ENCODE data around the gene GPR180. TPM values are rescaled to one million over a fixed set of nuclear protein-coding genes. Genes with fewer than 3 reads are reported as not detected.
A peak's percentile ranks its signal among the peaks of the same experiment; 100 is the strongest.

Gene GPR180
- total and polyA plus RNA-seq, 12 donors = 1.1 to 8.0 (median 3.8) TPM

GRCh38 chr13:94595001-94595949 is 6.4 kb upstream of the GPR180 start:
- 6 to 8% (median 8%) methylated on average over 16 of the region's 16 CpGs for WGBS, 4 donors
- Histone ChIP-seq H3K4me3 (peak overlapping the region; percentile 17 to 90 (median 73)), H3K27me3 (no peaks in the 10 kb centered on the region), H3K27ac (peak overlapping the region in 3 of 5 donors; percentile 58 to 79 (median 79)), H3K4me1 (replicated peaks in 1 of 2) (peaks cover 4 to 25% of the 10 kb centered on the region in 2 donors), H3K36me3 (replicated peaks in 1 of 2) (peaks cover 0 to 13% of the 10 kb centered on the region in 2 donors), H3K9me3 (replicated peaks in 1 of 3) (no peaks in the 10 kb centered on the region)
- intact Hi-C loops (cut with DNase I) = no loop called here
- TF ChIP-seq CTCF (IDR thresholded peaks at IDR 0.05) = no peak
- no peak for TF ChIP-seq POLR2A (IDR thresholded peaks at IDR 0.05)
- DNase-seq = peak in 4 of 7 donors; percentile 20 to 31 (median 24)

- intact Hi-C loops (cut with DNase I) = no loop called here
- TF ChIP-seq CTCF (IDR thresholded peaks at IDR 0.05) = peak in 3 of 6 experiments; percentile 8 to 16 (median 14)
- TF ChIP-seq POLR2A (IDR thresholded peaks at IDR 0.05) = peak in 1 of 2 donors; percentile 84
- peaks cover 0 to 13% of the 10 kb centered on the region in 2 donors for H3K36me3 ChIP-seq (replicated peaks in 1 of 2)
- DNase-seq = peak; percentile 86 to 96 (median 91)
- 0 to 1% (median 0%) methylated on average over 14 to 41 of the region's 41 CpGs for WGBS, 4 donors
- H3K4me1 ChIP-seq (replicated peaks in 1 of 2) = peaks cover 4 to 25% of the 10 kb centered on the region in 2 donors
- peak within 1 kb of the TSS; percentile 17 to 90 (median 73) for H3K4me3 ChIP-seq
- no peaks in the 10 kb centered on the region for H3K27me3 ChIP-seq
- peak within 1 kb of the TSS in 3 of 5 donors; percentile 58 to 79 (median 79) for H3K27ac ChIP-seq
- H3K9me3 ChIP-seq (replicated peaks in 1 of 3) = no peaks in the 10 kb centered on the region
Observed at GRCh38 chr13:94595950-94596574, 5.6 kb upstream of the GPR180 start, which contains the start of gene TGDS. TGDS (minus strand) TSS chr13:94596152; CDS start chr13:94596136, 16 bp downstream.

GRCh38 chr13:94596575-94596971 is 5.1 kb upstream of the GPR180 start:
- Histone ChIP-seq H3K27ac (peak overlapping the region in 1 of 5 donors; percentile 79), H3K27me3 (no peaks in the 10 kb centered on the region), H3K9me3 (replicated peaks in 1 of 3) (no peaks in the 10 kb centered on the region), H3K4me1 (replicated peaks in 1 of 2) (peaks cover 4 to 25% of the 10 kb centered on the region in 2 donors), H3K36me3 (replicated peaks in 1 of 2) (peaks cover 0 to 9% of the 10 kb centered on the region in 2 donors), H3K4me3 (peak overlapping the region in 2 of 4 donors; percentile 79 to 90)
- DNase-seq = peak in 2 of 7 donors; percentile 11 to 20
- TF ChIP-seq CTCF (IDR thresholded peaks at IDR 0.05) = no peak
- no peak for TF ChIP-seq POLR2A (IDR thresholded peaks at IDR 0.05)
- 65 to 73% (median 68%) methylated on average over 14 to 20 of the region's 20 CpGs for WGBS, 4 donors
- intact Hi-C loops (cut with DNase I) = no loop called here

GRCh38 chr13:94598281-94598680 is 3.4 kb upstream of the GPR180 start:
- TF ChIP-seq POLR2A (IDR thresholded peaks at IDR 0.05) = no peak
- no peak for TF ChIP-seq CTCF (IDR thresholded peaks at IDR 0.05)
- DNase-seq = no peak
- no peaks in the 10 kb centered on the region for H3K27me3 ChIP-seq
- no peaks in the 10 kb centered on the region for H3K9me3 ChIP-seq (replicated peaks in 1 of 3)
- no peaks in the 10 kb centered on the region for H3K36me3 ChIP-seq (replicated peaks in 1 of 2)
- H3K4me1 ChIP-seq (replicated peaks in 1 of 2) = peaks cover 4 to 34% of the 10 kb centered on the region in 2 donors
- intact Hi-C loops (cut with DNase I) = no loop called here
- H3K4me3 ChIP-seq = no peak overlapping the region
- no peak overlapping the region for H3K27ac ChIP-seq
- 92 to 97% (median 96%) methylated on average over 3 of the region's 3 CpGs for WGBS, 4 donors

Data from adrenal gland (tissue), 12 donors.